ENCODE data around the gene TXNL4B. TPM values are rescaled to one million over a fixed set of nuclear protein-coding genes. Genes with fewer than 3 reads are reported as not detected.
"Not testable (repeated sequence)": the region's sequence is repeated elsewhere in the genome, so short reads cannot be mapped to it uniquely, and the experiment has no call there.

The TXNL4B gene
- total RNA-seq, 6 experiments from 2014 or later: 5.5 to 11.6 (median 8.2) TPM

DNA sequence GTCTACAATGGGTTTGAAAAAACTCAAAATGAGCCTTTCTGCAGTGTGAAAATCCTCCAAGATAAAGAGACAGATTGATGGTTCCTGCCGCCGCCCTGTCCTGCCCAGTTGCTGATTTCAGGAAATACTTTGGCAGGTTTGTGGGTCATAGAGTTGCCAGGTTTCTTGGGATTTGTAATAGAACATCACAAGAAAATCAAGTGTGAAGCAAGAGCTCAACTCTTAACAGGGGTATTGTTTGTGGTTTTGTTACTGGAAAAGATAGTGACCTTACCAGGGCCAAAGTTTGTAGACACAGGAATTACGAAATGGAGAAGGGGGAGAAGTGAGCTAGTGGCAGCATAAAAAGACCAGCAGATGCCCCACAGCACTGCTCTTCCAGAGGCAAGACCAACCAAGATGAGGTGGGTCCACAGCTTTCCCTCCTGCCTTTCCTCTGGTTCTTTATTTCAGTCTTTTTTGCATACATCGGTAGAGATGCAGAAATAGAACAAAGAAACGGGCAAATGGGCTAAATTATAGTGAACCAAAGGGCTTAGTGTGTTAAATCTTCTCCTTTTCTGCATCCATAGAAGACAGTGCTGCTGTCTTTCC lies 39.1 kb downstream of the TXNL4B start, which contains the start of gene HP:
Gene HP (plus strand): TSS at position 252 of the 594 bp plus-strand sequence. CDS start 148 bp downstream, at position 400.
- Histone ChIP-seq H3K4me3 (peak within 1 kb of the TSS; percentile 43 to 63 (median 60)), H3K27ac (peak within 1 kb of the TSS; percentile 82 to 92 (median 90)), H3K36me3 (peaks cover 0 to 21% (median 10%) of the 10 kb centered on the region in 4 donors), H3K4me1 (peaks cover 4 to 46% (median 17%) of the 10 kb centered on the region in 4 donors)
- 25% methylated on average over 5 of the region's 5 CpGs for WGBS (ENCODE audit: insufficient coverage, low coverage, low lambda C conversion rate, missing lambda C conversion rate)
- H3K9me3 ChIP-seq; H3K27me3 ChIP-seq; intact Hi-C loops (cut with DNase I): not testable (repeated sequence)
- ATAC-seq (peak; percentile 50 to 76 (median 60)), DNase-seq (peak in 1 of 3 donors; percentile 69)
- TF ChIP-seq POLR2A (IDR thresholded peaks at IDR 0.05): peak; percentile 76

DNA sequence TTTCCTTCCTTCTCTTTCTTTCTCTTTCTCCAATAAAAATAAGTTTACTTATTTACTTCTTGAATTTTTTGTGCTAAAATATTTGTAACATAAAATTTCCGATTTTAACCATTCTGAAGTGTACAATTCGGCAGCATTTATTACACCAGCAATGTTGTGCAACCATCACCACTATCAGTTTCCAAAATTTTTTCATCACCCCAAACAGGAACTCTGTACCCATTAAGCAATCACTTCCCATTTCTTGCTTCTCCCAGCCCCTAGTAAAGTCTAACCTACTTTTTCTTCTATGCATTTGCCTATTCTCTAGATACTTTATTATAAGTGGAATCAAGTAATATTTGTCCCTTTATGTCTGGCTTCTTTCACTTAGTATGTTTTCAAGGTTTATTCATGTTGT lies 41.6 kb downstream of the TXNL4B start:
- peak overlapping the region; percentile 71 to 92 (median 90) for H3K27ac ChIP-seq
- intact Hi-C loops (cut with DNase I): no loop called here
- no peaks in the 10 kb centered on the region for H3K9me3 ChIP-seq
- peak overlapping the region in 1 of 3 donors; percentile 8 for H3K4me3 ChIP-seq
- 20% methylated on average over 2 of the region's 2 CpGs for WGBS (ENCODE audit: insufficient coverage, low coverage, low lambda C conversion rate, missing lambda C conversion rate)
- TF ChIP-seq POLR2A (IDR thresholded peaks at IDR 0.05) (no peak), CTCF (IDR thresholded peaks at IDR 0.05) (no peak)
- no peak for DNase-seq
- no peaks in the 10 kb centered on the region for H3K27me3 ChIP-seq
- peaks cover 0 to 14% (median 8%) of the 10 kb centered on the region in 4 donors for H3K36me3 ChIP-seq
- peaks cover 4 to 46% (median 17%) of the 10 kb centered on the region in 4 donors for H3K4me1 ChIP-seq
- peak; percentile 15 to 42 (median 34) for ATAC-seq

DNA sequence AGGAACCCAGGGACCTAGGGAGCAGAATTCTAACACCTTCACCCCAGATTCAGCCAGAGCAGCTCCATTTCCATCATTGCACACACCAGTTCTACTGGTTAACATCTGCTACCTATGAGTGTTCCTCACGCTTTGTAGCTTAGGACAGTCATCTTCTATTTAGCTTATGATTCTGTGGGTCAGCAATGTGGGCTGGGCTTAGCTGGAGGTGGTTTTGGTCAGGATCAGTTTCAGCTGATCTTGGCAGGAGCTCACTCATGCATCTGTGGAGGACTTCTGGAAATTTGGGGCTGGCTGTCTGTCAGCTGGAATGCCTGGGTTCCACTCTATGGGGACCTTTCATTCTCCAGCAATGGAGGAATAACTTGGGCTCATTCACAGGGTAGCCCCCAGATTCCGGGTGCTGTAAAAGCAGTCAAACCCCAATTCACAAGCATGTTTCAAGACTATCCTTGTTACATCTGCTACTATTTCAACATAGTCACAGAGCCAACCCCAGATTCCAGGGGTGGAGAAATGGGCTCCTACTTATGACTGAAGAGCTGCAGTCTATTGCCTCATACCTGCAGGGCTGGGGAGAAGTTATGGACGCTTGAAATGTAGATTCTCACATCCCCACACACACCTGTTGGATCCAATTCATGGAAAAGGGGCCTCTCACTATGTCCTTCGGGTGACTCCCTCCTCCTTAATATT lies 42.5 kb downstream of the TXNL4B start:
- H3K4me3 ChIP-seq: peak overlapping the region in 1 of 3 donors; percentile 8
- H3K36me3 ChIP-seq: peaks cover 0 to 11% (median 6%) of the 10 kb centered on the region in 4 donors
- H3K27ac ChIP-seq: peak overlapping the region; percentile 71 to 92 (median 90)
- ATAC-seq (peak; percentile 64 to 83 (median 72)), DNase-seq (peak; percentile 42 to 81 (median 69))
- intact Hi-C loops (cut with DNase I): no loop called here
- H3K9me3 ChIP-seq: no peaks in the 10 kb centered on the region
- peak; percentile 66 for TF ChIP-seq POLR2A (IDR thresholded peaks at IDR 0.05)
- no peak for TF ChIP-seq CTCF (IDR thresholded peaks at IDR 0.05)
- 22% methylated on average over 4 of the region's 4 CpGs for WGBS (ENCODE audit: insufficient coverage, low coverage, low lambda C conversion rate, missing lambda C conversion rate)
- H3K4me1 ChIP-seq: peaks cover 4 to 46% (median 18%) of the 10 kb centered on the region in 4 donors
- H3K27me3 ChIP-seq: no peaks in the 10 kb centered on the region

GRCh38 chr16:72049110-72049509 lies 44.3 kb downstream of the TXNL4B start:
- Histone ChIP-seq H3K27me3 (no peaks in the 10 kb centered on the region), H3K4me3 (no peak overlapping the region), H3K9me3 (no peaks in the 10 kb centered on the region), H3K27ac (peak overlapping the region in 1 of 3 donors; percentile 90), H3K36me3 (no peaks in the 10 kb centered on the region), H3K4me1 (peaks cover 4 to 62% (median 26%) of the 10 kb centered on the region in 4 donors)
- intact Hi-C loops (cut with DNase I): no loop called here
- DNase-seq: no peak
- no peak for TF ChIP-seq POLR2A (IDR thresholded peaks at IDR 0.05)
- no peak for TF ChIP-seq CTCF (IDR thresholded peaks at IDR 0.05)
- no peak for ATAC-seq

DNA sequence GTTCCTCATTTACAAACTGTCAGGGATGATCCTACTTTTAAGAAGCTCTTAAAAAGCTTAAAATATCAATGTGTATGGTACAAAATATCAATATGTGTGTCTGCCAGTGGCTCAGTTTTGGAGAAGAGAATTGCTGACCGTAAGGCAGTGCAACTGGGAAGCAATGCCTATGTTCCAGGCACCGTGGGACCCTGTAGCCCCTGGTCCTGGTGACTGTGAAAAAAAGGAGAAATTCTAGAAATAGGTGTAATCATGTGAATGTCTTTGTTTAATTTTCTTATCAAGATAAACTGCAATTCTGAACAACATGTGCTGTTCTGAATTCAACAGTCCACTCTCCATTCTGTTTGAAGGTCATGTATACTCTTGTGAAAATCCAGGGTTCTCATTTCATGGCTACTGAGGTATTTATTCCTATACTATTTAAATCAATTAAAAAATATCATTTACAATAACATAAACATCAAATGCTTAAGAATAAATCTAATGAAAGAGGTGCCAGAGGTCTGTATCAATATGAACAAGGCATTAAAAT lies 48.5 kb downstream of the TXNL4B start:
- peak; percentile 47 for TF ChIP-seq POLR2A (IDR thresholded peaks at IDR 0.05)
- no peak for TF ChIP-seq CTCF (IDR thresholded peaks at IDR 0.05)
- Histone ChIP-seq H3K27ac (peak overlapping the region; percentile 83 to 96 (median 94)), H3K36me3 (no peaks in the 10 kb centered on the region), H3K4me3 (peak overlapping the region in 1 of 3 donors; percentile 15), H3K27me3 (no peaks in the 10 kb centered on the region), H3K9me3 (no peaks in the 10 kb centered on the region), H3K4me1 (peaks cover 0 to 60% (median 18%) of the 10 kb centered on the region in 4 donors)
- DNase-seq: no peak
- peak in 3 of 4 donors; percentile 7 to 39 (median 33) for ATAC-seq
- intact Hi-C loops (cut with DNase I): no loop called here
- WGBS (ENCODE audit: insufficient coverage, low coverage, low lambda C conversion rate, missing lambda C conversion rate): 43% methylated on average over 2 of the region's 2 CpGs

All from right lobe of liver (tissue), 6 donors.